Medulla oblongata (tissue), 1 donor: ENCODE results near the gene TMEM92.

ENCODE experiments used
- DNase-seq: peaks from one replicate; pipeline ENCODE4 v3.0.0-alpha.2; 2015; ENCODE audit errors: extremely low spot score

TMEM92 gene

GRCh38 chr17:50274142-50274896 lies at the start of gene TMEM92:
TMEM92 (plus strand) TSS chr17:50274466; CDS start chr17:50274502, 36 bp downstream.
- no peak for DNase-seq

DNA sequence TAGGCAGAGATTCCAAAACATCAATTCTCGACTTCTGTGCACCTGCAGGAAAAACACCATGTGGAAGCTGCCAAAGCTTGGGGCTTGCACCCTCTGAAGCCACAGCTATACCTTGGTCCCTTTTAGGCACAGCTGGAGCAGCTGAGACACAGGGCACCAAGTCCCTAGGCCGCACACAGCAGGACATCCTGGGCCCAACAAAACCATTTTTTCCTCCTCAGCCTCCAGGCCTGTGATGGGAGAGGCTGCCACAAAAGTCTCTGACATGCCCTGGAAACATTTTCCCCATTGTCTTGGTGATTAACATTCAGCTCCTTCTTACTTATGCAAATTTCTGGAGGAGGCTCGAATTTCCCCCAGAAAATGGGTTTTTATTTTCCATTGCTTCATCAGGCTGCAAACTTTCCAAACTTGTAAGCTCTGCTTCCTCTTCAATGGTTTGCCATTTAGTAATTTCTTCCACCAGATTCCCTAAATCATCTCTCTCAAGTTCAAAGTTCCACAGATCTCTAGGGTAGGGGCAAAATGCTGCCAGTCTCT lies 48.5 kb upstream of the TMEM92 start:
- DNase-seq: no peak

- no peak for DNase-seq
Observed at GRCh38 chr17:50234581-50234980, 39.7 kb upstream of the TMEM92 start.

- DNase-seq: no peak
Observed at GRCh38 chr17:50237901-50238300, 36.4 kb upstream of the TMEM92 start.

- no peak for DNase-seq
Observed at GRCh38 chr17:50238601-50239280, 35.5 kb upstream of the TMEM92 start.

GRCh38 chr17:50239937-50240336 lies 34.3 kb upstream of the TMEM92 start:
- DNase-seq: no peak

DNA sequence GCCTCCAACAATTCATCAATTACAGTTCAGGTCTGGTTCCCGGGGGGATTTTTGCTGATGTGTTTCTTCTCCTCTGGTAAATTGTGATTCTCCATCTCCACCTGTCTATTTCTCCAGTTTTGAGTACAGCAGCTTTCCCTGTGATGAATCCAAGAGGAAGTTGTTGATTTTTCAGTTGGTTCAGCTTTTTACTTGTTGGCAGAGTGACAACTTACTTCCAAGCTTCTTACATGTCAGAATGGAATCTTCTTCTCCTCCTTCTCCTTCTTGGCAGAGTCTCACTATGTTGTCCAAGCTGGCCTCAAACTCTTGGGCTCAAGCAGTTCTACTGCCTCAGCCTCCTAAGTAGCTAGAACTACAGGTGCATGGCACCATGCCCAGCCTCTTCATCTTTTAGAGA lies 33.4 kb upstream of the TMEM92 start:
- DNase-seq: no peak

DNA sequence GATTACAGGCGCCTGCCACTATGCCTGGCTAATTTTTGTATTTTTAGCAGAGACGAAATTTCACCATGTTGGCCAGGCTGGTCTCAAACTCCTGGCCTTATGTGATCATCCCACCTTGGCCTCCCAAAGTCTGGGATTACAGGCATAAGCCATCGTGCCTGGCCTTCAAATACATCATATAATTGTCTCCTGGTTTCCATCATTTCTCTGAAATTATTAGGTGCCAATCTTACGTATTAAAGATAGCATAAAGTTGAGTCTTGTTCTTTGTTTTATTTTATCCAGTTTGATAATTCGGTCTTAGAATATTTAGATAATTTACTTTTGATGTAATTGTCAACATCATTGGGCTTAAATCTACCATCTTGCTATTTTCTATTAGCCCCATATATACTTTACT lies 32.8 kb upstream of the TMEM92 start:
- DNase-seq: no peak

DNA sequence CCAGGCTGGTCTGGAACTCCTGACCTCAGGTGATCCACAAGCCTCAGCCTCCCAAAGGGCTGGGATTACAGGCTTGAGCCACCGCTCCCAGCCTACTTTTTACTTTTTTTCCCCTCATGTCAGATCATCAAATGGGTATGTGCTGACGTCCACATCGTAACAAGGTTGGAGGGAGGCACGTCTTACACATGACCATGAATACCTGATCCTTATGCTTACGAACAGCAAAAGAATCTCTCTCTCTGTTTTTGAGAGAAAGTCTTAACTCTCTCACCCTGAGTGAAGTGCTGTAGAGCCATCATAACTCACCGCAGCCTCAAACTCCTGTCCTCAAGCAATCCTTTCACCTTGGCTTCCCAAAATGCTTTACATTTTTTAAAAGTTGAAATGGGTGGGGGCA lies 29.5 kb upstream of the TMEM92 start:
- DNase-seq: no peak

DNA sequence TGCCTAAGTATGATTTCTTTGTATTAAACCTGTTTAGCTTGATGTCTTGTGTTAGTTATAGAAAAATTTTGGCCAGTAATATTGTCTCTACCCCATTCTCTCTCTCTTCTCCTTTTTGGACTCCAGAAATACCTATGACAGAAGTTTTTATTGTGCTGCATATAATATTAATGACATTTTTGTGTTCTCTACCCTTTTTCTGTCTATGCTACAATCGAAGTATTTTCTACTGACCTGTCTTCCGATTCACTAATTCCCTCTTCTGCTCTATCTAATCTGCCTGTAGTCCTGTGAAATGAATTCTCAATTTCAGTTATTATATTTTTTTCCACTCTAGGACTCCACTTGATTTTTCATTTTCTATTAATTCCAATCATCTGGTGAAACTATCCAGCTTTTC lies 26.0 kb upstream of the TMEM92 start:
- DNase-seq: no peak

DNA sequence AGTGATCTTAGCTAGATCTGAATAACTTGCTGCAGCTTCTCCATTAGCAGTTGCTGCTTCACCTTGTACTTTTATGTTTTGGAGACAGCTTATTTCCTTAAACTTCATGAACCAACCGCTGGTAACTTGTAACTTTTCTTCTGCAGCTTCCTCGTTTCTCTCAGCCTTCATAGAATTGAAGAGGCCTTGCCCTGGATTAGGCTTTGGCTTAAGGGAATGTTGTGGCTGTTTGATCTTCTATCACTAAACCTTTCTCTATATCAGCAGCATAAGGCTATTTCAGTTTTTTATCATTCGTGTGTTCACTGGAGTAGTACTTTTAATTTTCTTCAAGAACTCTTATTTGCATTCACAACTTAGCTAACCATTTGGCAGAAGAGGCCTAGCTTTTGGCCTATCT lies 21.5 kb upstream of the TMEM92 start:
- no peak for DNase-seq

DNA sequence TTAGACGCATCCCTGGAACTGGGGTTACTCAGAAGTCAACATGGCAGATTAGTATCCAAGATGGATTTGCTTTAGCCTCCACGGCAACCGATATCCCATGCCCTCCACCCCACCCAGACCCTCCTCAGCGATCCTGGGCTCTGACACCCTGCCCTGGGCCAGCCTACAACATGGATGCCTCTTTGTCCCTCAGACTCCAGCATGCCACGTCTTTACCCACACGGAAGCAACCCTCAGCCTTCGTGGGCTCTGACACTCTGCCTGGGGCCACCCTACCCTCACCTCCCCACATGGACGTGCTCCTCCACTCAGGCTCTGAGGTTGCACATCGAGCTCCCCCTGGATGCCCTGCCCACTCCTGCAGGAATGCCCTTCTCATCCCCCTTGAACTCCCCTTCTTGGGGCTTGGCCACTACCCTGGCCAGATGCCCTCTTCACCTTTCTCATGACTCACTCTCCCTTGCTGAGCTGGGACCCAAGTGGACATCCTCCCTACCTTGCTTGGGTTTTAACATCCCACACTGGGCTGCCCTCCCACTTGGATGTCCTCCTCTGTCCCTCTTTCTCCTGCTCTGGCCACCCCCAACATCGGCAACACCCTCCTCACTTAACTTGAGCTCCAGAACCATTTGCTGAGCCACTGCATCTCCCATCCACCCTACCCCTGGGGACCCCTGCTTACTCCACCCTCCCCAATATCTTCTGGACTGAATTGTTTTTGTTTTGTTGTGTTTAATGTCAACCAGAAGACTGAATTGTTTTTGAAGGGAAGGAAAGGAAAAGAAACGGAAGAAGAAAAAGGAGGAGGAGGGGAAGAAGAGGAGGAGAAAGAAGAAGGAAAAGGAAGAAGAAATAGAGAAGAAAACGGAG lies 18.3 kb upstream of the TMEM92 start:
- DNase-seq: no peak

- DNase-seq: no peak
Observed at GRCh38 chr17:50256826-50257618, 17.2 kb upstream of the TMEM92 start.

GRCh38 chr17:50257676-50258224 lies 16.5 kb upstream of the TMEM92 start:
- DNase-seq: no peak

GRCh38 chr17:50258647-50259476 lies 15.4 kb upstream of the TMEM92 start:
- DNase-seq: no peak

- DNase-seq: no peak
Observed at GRCh38 chr17:50259477-50260324, 14.6 kb upstream of the TMEM92 start.

- DNase-seq: no peak
Observed at GRCh38 chr17:50260501-50260911, 13.8 kb upstream of the TMEM92 start.

GRCh38 chr17:50261051-50261915 lies 13.0 kb upstream of the TMEM92 start:
- no peak for DNase-seq
